ENCODE measurements around the gene TMEM138.

DNA sequence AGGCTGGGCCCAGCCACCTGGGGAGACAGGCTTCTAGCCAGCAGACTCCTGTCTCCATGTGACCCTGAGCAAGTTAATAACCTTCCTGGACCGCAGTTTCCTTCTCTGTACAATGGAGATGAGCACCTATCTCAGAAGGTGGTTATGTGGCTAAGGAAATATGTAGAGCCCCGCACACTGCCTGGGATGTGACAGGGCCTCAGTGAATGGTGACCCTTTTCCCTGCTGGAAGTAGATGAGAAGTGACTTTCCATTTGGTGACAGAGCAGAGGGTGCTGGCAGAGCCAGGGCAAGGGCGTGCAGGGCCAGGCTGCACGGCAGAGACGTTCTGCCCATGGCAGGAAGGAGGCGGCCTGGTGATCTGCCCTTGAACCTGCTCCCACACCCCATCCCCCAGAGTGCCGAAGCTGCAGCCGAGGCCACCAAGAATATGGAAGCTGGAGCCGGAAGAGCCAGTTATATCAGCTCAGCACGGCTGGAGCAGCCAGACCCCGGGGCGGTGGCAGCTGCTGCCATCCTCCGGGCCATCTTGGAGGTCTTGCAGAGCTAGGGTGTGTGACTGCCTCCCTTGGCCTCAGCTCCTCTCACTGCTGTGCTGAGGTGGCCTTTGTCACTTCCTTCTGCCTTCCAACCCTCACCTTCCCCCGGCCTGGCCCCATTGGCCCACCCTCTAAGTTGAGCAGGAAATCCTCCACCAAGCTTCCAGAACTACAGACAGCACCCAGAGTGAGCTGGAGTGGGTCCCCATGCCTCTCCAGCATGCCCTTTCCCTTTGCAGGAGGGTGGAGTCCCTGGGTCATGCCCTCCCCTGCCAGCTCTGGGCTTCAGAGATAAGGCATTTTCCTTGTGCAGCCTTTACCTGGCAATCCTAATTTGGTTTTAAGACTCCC, 16.0 kb upstream of the TMEM138 start:
- TF ChIP-seq POLR2A (IDR thresholded peaks at IDR 0.05) = no peak
- TF ChIP-seq, protein P1, sequence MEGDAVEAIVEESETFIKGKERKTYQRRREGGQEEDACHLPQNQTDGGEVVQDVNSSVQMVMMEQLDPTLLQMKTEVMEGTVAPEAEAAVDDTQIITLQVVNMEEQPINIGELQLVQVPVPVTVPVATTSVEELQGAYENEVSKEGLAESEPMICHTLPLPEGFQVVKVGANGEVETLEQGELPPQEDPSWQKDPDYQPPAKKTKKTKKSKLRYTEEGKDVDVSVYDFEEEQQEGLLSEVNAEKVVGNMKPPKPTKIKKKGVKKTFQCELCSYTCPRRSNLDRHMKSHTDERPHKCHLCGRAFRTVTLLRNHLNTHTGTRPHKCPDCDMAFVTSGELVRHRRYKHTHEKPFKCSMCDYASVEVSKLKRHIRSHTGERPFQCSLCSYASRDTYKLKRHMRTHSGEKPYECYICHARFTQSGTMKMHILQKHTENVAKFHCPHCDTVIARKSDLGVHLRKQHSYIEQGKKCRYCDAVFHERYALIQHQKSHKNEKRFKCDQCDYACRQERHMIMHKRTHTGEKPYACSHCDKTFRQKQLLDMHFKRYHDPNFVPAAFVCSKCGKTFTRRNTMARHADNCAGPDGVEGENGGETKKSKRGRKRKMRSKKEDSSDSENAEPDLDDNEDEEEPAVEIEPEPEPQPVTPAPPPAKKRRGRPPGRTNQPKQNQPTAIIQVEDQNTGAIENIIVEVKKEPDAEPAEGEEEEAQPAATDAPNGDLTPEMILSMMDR (IDR thresholded peaks at IDR 0.05) = no peak

Data from Peyer's patch (tissue), 4 donors.